Measurements from ENCODE around the gene ZDBF2. TPM values are rescaled to one million over a fixed set of nuclear protein-coding genes. Genes with fewer than 3 reads are reported as not detected.

ZDBF2 gene
- 0.64 to 2.0 TPM (median 1.2 TPM) in 5 replicates for total RNA-seq (2022; extraction: Qiagen RNA extraction; ENCODE audit: low read depth)

GRCh38 chr2:206274434-206275311, at the start of gene ZDBF2:
Gene ZDBF2 (plus strand): TSS chr2:206274663. CDS start chr2:206281850, 7,187 bp downstream.

Other genes starting within 250 kb of the ZDBF2 start
- 1.3 to 2.1 TPM (median 2.0 TPM) in 5 replicates for gene INO80D, start 188.5 kb upstream of the ZDBF2 start, total RNA-seq (2022; extraction: Qiagen RNA extraction; ENCODE audit: low read depth)
- gene NDUFS1, start 115.2 kb upstream of the ZDBF2 start, total RNA-seq (2022; extraction: Qiagen RNA extraction; ENCODE audit: low read depth) = 56.8 to 69.4 TPM (median 65.0 TPM) in 5 replicates
- gene EEF1B2, start 114.8 kb upstream of the ZDBF2 start, total RNA-seq (2022; extraction: Qiagen RNA extraction; ENCODE audit: low read depth) = 1,006 to 1,130 TPM (median 1,045 TPM) in 5 replicates
- 5.5 to 9.9 TPM (median 9.5 TPM) in 5 replicates for gene ADAM23, start 168.9 kb downstream of the ZDBF2 start, total RNA-seq (2022; extraction: Qiagen RNA extraction; ENCODE audit: low read depth)

Measured in A549 treated with GW870086 at 1 μM for 4 hours (cell line).